ENCODE measurements around the gene FBLN2. TPM values are rescaled to one million over a fixed set of nuclear protein-coding genes. Genes with fewer than 3 reads are reported as not detected.

Gene FBLN2
- total and polyA plus RNA-seq, 2 of the 4 experiments (the other 2 are of a cell fraction): 11.8 to 60.8 TPM

DNA sequence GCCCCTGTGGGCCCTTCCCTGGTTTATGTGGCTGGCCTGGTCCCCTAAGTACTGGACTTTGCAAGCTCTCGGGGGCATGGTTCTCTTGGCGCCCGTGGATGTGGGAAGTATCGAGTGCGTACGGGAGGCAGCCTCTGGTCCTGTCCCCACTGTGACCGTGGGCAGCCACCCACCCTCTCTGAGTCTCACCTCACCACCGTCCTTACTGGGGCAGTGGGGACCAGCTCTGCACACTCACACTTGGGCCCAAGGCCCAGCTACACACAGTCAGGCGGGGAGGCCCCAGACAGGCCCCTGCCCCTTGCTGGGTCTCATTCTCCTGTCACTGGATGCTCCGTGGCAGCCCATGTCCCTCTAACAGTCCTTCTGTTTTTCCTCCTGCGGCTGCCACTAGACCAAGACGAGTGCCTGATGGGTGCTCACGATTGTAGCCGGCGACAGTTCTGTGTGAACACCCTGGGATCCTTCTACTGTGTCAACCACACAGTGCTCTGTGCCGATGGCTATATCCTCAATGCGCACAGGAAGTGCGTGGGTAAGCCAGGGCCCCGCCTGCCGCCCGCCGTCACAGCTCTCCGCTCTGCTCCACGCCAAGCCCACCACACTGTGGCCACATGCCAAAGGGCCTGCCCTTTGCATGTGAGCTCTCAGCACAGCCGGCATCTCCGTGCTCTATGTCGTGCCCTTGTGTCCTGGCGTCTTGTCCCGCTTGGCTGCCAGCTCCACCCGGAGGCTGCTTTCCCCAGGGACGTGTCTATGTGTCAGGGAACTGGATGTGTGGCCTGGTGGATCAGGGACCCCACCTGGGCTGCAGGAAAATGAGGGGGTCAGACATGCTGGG is 72.7 kb downstream of the FBLN2 start:
- Histone ChIP-seq H3K4me3 (ENCODE audit: insufficient read depth, low read depth, low read length) (no peak overlapping the region), H4K20me1 (ENCODE audit: insufficient read depth, low read length) (no peaks in the 10 kb centered on the region), H4K5ac (ENCODE audit: low read depth, low read length) (no peak overlapping the region), H3K9ac (ENCODE audit: low read depth, low read length) (no peak overlapping the region), H3K4me1 (ENCODE audit: control insufficient read depth, insufficient read depth, low read length) (no peaks in the 10 kb centered on the region), H3K18ac (ENCODE audit: low read depth, low read length) (no peak overlapping the region), H3K9me1 (ENCODE audit: insufficient read depth, low read length) (no peaks in the 10 kb centered on the region), H3K23ac (ENCODE audit: low read depth, low read length) (no peak overlapping the region), H2BK20ac (ENCODE audit: low read depth, low read length) (no peak overlapping the region), H3K14ac (replicated peaks; ENCODE audit: low read depth, low read length) (no peak overlapping the region), H3K4me2 (ENCODE audit: low read depth, low read length) (no peak overlapping the region), H2AK5ac (ENCODE audit: low read depth, low read length) (no peak overlapping the region), H4K91ac (ENCODE audit: insufficient read depth, low read depth, low read length) (no peak overlapping the region), H2BK5ac (ENCODE audit: low read depth, low read length, poor library complexity, severe bottlenecking) (no peak overlapping the region), H3K27me3 (ENCODE audit: control insufficient read depth, insufficient read depth, low read length) (no peaks in the 10 kb centered on the region), H3K56ac (ENCODE audit: extremely low read depth, insufficient read depth, low read length) (no peak overlapping the region), H4K8ac (ENCODE audit: low read depth in 2 of 2, low read length in 2 of 2) (no peak overlapping the region), H3K36me3 (ENCODE audit: control insufficient read depth, insufficient read depth, low read length) (no peaks in the 10 kb centered on the region), H2AFZ (replicated peaks; ENCODE audit: low read length, poor library complexity) (no peak overlapping the region), H3K79me1 (ENCODE audit: low read depth in 1 of 2, low read length in 2 of 2) (no peaks in the 10 kb centered on the region), H2BK120ac (ENCODE audit: low read depth, low read length) (no peak overlapping the region), H2AK9ac (replicated peaks; ENCODE audit: low read depth, low read length, poor library complexity) (no peak overlapping the region), H3K9me3 (ENCODE audit: control insufficient read depth, insufficient read depth, low read length) (no peaks in the 10 kb centered on the region), H3K4ac (ENCODE audit: low read depth, low read length) (no peak overlapping the region), H2BK15ac (ENCODE audit: low read depth, low read length) (no peak overlapping the region), H3K27ac (ENCODE audit: insufficient read depth, low read length) (no peak overlapping the region)
- dilution Hi-C loops (cut with HindIII; ENCODE audit: low sequenced_read_pairs, unreplicated experiment) (no loop called here), in situ Hi-C loops (cut with MboI; ENCODE audit: low sequenced_read_pairs) (no loop called here), intact Hi-C loops (cut with micrococcal nuclease) (no loop called here)
- no TSS peak for BruUV-seq (replicated peaks)
- ChIA-PET CTCF (no interaction called here), POLR2A (ENCODE audit: unreplicated experiment) (no interaction called here)
- no peak for TF ChIP-seq MXI1 (IDR thresholded peaks at IDR 0.05; ENCODE audit: borderline replicate concordance, low read depth, low read length)
- TF ChIP-seq RFX5 (IDR thresholded peaks at IDR 0.05; ENCODE audit: low read depth, low read length): no peak
- no peak for TF ChIP-seq CTCF (conservative IDR thresholded peaks at IDR 0.05; ENCODE audit: low read depth, low read length)
- no peak for TF ChIP-seq RCOR1 (IDR thresholded peaks at IDR 0.05; ENCODE audit: insufficient replicate concordance, low read length)
- no peak for TF ChIP-seq MAZ (IDR thresholded peaks at IDR 0.05; ENCODE audit: borderline replicate concordance, low read depth, low read length)
- TF ChIP-seq CEBPB (IDR thresholded peaks at IDR 0.05; ENCODE audit: low read depth, low read length): no peak
- no peak for TF ChIP-seq POLR2A (IDR thresholded peaks at IDR 0.05; ENCODE audit: low read depth, low read length)
- no peak for TF ChIP-seq BHLHE40 (IDR thresholded peaks at IDR 0.05; ENCODE audit: low read depth, low read length)
- no peak for TF ChIP-seq ELK1 (IDR thresholded peaks at IDR 0.05; ENCODE audit: borderline replicate concordance, low read depth, low read length)
- no peak for TF ChIP-seq RAD21 (IDR thresholded peaks at IDR 0.05; ENCODE audit: low read length)
- TF ChIP-seq SMC3 (IDR thresholded peaks at IDR 0.05; ENCODE audit: low read depth, low read length): no peak
- TF ChIP-seq CHD1 (IDR thresholded peaks at IDR 0.05; ENCODE audit: low read depth, low read length): no peak
- no peak for TF ChIP-seq NFE2L2 (IDR thresholded peaks at IDR 0.05; ENCODE audit: low read depth, low read length)
- TF ChIP-seq MAFK (IDR thresholded peaks at IDR 0.05; ENCODE audit: low read depth, low read length): no peak
- no peak for TF ChIP-seq FOS (IDR thresholded peaks at IDR 0.05; ENCODE audit: low read depth, low read length)
- TF ChIP-seq, protein P1, sequence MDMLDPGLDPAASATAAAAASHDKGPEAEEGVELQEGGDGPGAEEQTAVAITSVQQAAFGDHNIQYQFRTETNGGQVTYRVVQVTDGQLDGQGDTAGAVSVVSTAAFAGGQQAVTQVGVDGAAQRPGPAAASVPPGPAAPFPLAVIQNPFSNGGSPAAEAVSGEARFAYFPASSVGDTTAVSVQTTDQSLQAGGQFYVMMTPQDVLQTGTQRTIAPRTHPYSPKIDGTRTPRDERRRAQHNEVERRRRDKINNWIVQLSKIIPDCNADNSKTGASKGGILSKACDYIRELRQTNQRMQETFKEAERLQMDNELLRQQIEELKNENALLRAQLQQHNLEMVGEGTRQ (IDR thresholded peaks at IDR 0.05; ENCODE audit: low read depth, low read length): no peak
- no peak for ATAC-seq (ENCODE audit: low read depth)
- WGBS, 2 experiments (ENCODE audit: extremely low coverage in 2 of 2, insufficient read length in 1 of 2): 81% methylated on average over 15 of the region's 31 CpGs; no CpG with 5 or more reads in 1 of the 2 experiments
- no peak for DNase-seq

Measured in IMR-90 (cell line).